ENCODE data around the gene LYSMD1. TPM values are rescaled to one million over a fixed set of nuclear protein-coding genes. Genes with fewer than 3 reads are reported as not detected.

The LYSMD1 gene
- 7.0 and 8.2 TPM in 2 replicates for total RNA-seq

GRCh38 chr1:151165738-151166504 lies at the start of gene LYSMD1, which contains the start of gene SCNM1:
LYSMD1 (minus strand) TSS chr1:151165902; CDS start chr1:151165258, 644 bp downstream.
SCNM1 (plus strand) TSS chr1:151166144; CDS start chr1:151166153, 9 bp downstream.

GRCh38 chr1:151198254-151199127 lies 32.8 kb upstream of the LYSMD1 start, which contains the start of gene PIP5K1A:
PIP5K1A (plus strand) TSS chr1:151198552; CDS start chr1:151198997, 445 bp downstream.

GRCh38 chr1:151189637-151190445 lies 24.1 kb upstream of the LYSMD1 start, which contains the start of gene VPS72:
VPS72 (minus strand) TSS chr1:151190197; CDS start chr1:151190121, 76 bp downstream.

GRCh38 chr1:151175863-151176262 lies 10.2 kb upstream of the LYSMD1 start, which contains the start of gene TMOD4:
TMOD4 (minus strand) TSS chr1:151175981; CDS start chr1:151174875, 1,106 bp downstream.

GRCh38 chr1:151156515-151156819 lies 9.2 kb downstream of the LYSMD1 start, which contains the start of gene TNFAIP8L2:
TNFAIP8L2 (plus strand) TSS chr1:151156649; CDS start chr1:151158698, 2,049 bp downstream.

GRCh38 chr1:151146412-151147131 lies 19.1 kb downstream of the LYSMD1 start, which contains the start of gene SEMA6C:
SEMA6C (minus strand) TSS chr1:151146631; CDS start chr1:151142621, 4,010 bp downstream.

Other genes starting within 250 kb of the LYSMD1 start
- gene SETDB1, start 239.5 kb downstream of the LYSMD1 start, total RNA-seq = 18.8 and 21.0 TPM in 2 replicates
- gene CERS2, start 191.1 kb downstream of the LYSMD1 start, total RNA-seq = 113 and 125 TPM in 2 replicates
- gene ANXA9, start 183.6 kb downstream of the LYSMD1 start, total RNA-seq = 0.17 and 0.30 TPM in 2 replicates
- gene MINDY1, start 159.0 kb downstream of the LYSMD1 start, total RNA-seq = 8.8 and 9.8 TPM in 2 replicates
- 8.2 and 8.4 TPM in 2 replicates for gene PRUNE1, start 157.5 kb downstream of the LYSMD1 start, total RNA-seq
- gene BNIPL, start 129.3 kb downstream of the LYSMD1 start, total RNA-seq = under 0.01 and 0.17 TPM in 2 replicates
- gene C1orf56, start 118.2 kb downstream of the LYSMD1 start, total RNA-seq = 3.0 and 3.4 TPM in 2 replicates
- gene CDC42SE1, start 106.3 kb downstream of the LYSMD1 start, total RNA-seq = 27.6 and 28.7 TPM in 2 replicates
- 5.8 and 6.4 TPM in 2 replicates for gene MLLT11, start 105.5 kb downstream of the LYSMD1 start, total RNA-seq
- 5.5 and 6.1 TPM in 2 replicates for gene GABPB2, start 95.1 kb downstream of the LYSMD1 start, total RNA-seq
- 2.0 and 2.1 TPM in 2 replicates for gene SEMA6C, start 19.3 kb downstream of the LYSMD1 start, total RNA-seq
- gene TNFAIP8L2, start 9.3 kb downstream of the LYSMD1 start, total RNA-seq = not detected in 2 replicates
- 38.7 and 44.0 TPM in 2 replicates for gene SCNM1, start 242 bp upstream of the LYSMD1 start, total RNA-seq
- 0.45 and 0.50 TPM in 2 replicates for gene TMOD4, start 10.1 kb upstream of the LYSMD1 start, total RNA-seq
- gene VPS72, start 24.3 kb upstream of the LYSMD1 start, total RNA-seq = 56.6 and 58.2 TPM in 2 replicates
- 43.7 and 46.7 TPM in 2 replicates for gene PIP5K1A, start 32.6 kb upstream of the LYSMD1 start, total RNA-seq
- 180 and 182 TPM in 2 replicates for gene PSMD4, start 88.8 kb upstream of the LYSMD1 start, total RNA-seq
- gene ZNF687, start 116.4 kb upstream of the LYSMD1 start, total RNA-seq = 12.5 and 12.8 TPM in 2 replicates
- gene PI4KB, start 161.5 kb upstream of the LYSMD1 start, total RNA-seq = 56.3 and 76.1 TPM in 2 replicates
- gene RFX5, start 181.3 kb upstream of the LYSMD1 start, total RNA-seq = 25.6 and 28.1 TPM in 2 replicates
- gene SELENBP1, start 206.8 kb upstream of the LYSMD1 start, total RNA-seq = 25.9 and 31.4 TPM in 2 replicates
- gene PSMB4, start 233.7 kb upstream of the LYSMD1 start, total RNA-seq = 333 and 373 TPM in 2 replicates

Measured in bronchus fibroblast of lung (primary cell).